Astrocyte (in vitro differentiated cells and primary cell): ENCODE data around the gene HAPLN1. TPM values are rescaled to one million over a fixed set of nuclear protein-coding genes. Genes with fewer than 3 reads are reported as not detected.

Source experiments
- DNase-seq: peaks from one replicate; pipeline ENCODE4 v3.0.0-alpha.2; 2010; ENCODE audit warnings: low read depth
- FAIRE-seq: peaks from 2 replicates; lab custom pipeline; 2011; peaks lifted over from hg19 to GRCh38; lab: Jason Lieb, UNC
- H2AFZ ChIP-seq: 2 replicates; pipeline ENCODE4 v1.6.0; 2012; ENCODE audit warnings: low read depth, low read length, inconsistent platforms
- H3K27ac ChIP-seq: 2 replicates; pipeline ENCODE4 v1.5.1; 2011; ENCODE audit warnings: low read depth, low read length, inconsistent platforms
- H3K27me3 ChIP-seq: 2 replicates; pipeline ENCODE4 v1.6.0; 2011; ENCODE audit warnings: low read length, inconsistent platforms; ENCODE audit not compliant: insufficient read depth
- H3K36me3 ChIP-seq: 2 replicates; pipeline ENCODE4 v1.5.1; 2011; ENCODE audit warnings: low read length, inconsistent platforms; ENCODE audit not compliant: insufficient read depth
- H3K4me1 ChIP-seq: 2 replicates; pipeline ENCODE4 v1.5.1; 2011; ENCODE audit warnings: low read length, inconsistent platforms; ENCODE audit not compliant: insufficient read depth
- H3K4me2 ChIP-seq: 2 replicates; pipeline ENCODE4 v1.6.0; 2012; ENCODE audit warnings: low read length, inconsistent platforms
- H3K4me3 ChIP-seq: 2 replicates; pipeline ENCODE4 v1.5.1; 2011; ENCODE audit warnings: low read depth, mild to moderate bottlenecking, low read length, inconsistent platforms; ENCODE audit not compliant: insufficient read depth
- H3K79me2 ChIP-seq: 2 replicates; pipeline ENCODE4 v1.6.0; 2012; ENCODE audit warnings: mild to moderate bottlenecking, low read length, inconsistent platforms; ENCODE audit not compliant: insufficient read depth
- H3K9ac ChIP-seq: 2 replicates; pipeline ENCODE4 v1.6.0; 2012; ENCODE audit warnings: mild to moderate bottlenecking, low read length, inconsistent platforms
- H3K9me3 ChIP-seq: 2 replicates; pipeline ENCODE4 v1.5.1; 2012; ENCODE audit warnings: low read depth, mild to moderate bottlenecking, low read length, inconsistent platforms; ENCODE audit not compliant: insufficient read depth
- H4K20me1 ChIP-seq: 2 replicates; pipeline ENCODE4 v1.6.0; 2012; ENCODE audit warnings: low read length, inconsistent platforms; ENCODE audit not compliant: insufficient read depth
- H3K27ac Mint-ChIP-seq: one replicate; pipeline ENCODE4 v1.8.0; 2021; ENCODE audit warnings: mild to moderate bottlenecking, mixed read lengths; ENCODE audit not compliant: unreplicated experiment
- H3K27me3 Mint-ChIP-seq: one replicate; pipeline ENCODE4 v1.8.0; 2021; ENCODE audit warnings: low read depth, mixed read lengths; ENCODE audit not compliant: unreplicated experiment
- H3K36me3 Mint-ChIP-seq: one replicate; pipeline ENCODE4 v1.8.0; 2021; ENCODE audit warnings: low read depth, mixed read lengths; ENCODE audit not compliant: unreplicated experiment
- H3K4me1 Mint-ChIP-seq: one replicate; pipeline ENCODE4 v1.8.0; 2021; ENCODE audit warnings: low read depth, mixed read lengths; ENCODE audit not compliant: unreplicated experiment
- H3K4me3 Mint-ChIP-seq: one replicate; pipeline ENCODE4 v1.8.0; 2021; ENCODE audit warnings: mild to moderate bottlenecking, moderate library complexity, mixed read lengths; ENCODE audit not compliant: unreplicated experiment
- H3K9me3 Mint-ChIP-seq: one replicate; pipeline ENCODE4 v1.8.0; 2021; ENCODE audit warnings: mild to moderate bottlenecking, mixed read lengths; ENCODE audit not compliant: unreplicated experiment
- CTCF ChIP-seq: IDR thresholded peaks from 2 replicates; pipeline ENCODE4 v1.5.1; 2011; ENCODE audit warnings: low read depth, mild to moderate bottlenecking, inconsistent platforms, low read length, moderate library complexity; ENCODE audit not compliant: insufficient read depth
- EZH2 ChIP-seq: IDR thresholded peaks from 2 replicates; pipeline ENCODE4 v1.6.1; 2012; ENCODE audit warnings: mild to moderate bottlenecking, low read length, inconsistent platforms; ENCODE audit not compliant: insufficient read depth
- total RNA-seq: library from RNA; stranded (reverse); gene quantifications from 2 replicates; pipeline ENCODE4 v1.2.1, GENCODE V29; 2021

HAPLN1 gene
- total RNA-seq, 1 donor from 2014 or later: 71.9 TPM

- Mint-ChIP-seq H3K27me3 (no peaks in the 10 kb centered on the region), H3K9me3 (no peaks in the 10 kb centered on the region), H3K27ac (no peak overlapping the region), H3K4me3 (no peak overlapping the region), H3K36me3 (no peaks in the 10 kb centered on the region), H3K4me1 (no peaks in the 10 kb centered on the region)
- Histone ChIP-seq H2AFZ (no peak overlapping the region), H3K27me3 (no peaks in the 10 kb centered on the region), H3K27ac (no peak overlapping the region), H4K20me1 (no peaks in the 10 kb centered on the region), H3K79me2 (no peaks in the 10 kb centered on the region), H3K4me1 (no peaks in the 10 kb centered on the region), H3K4me2 (no peak overlapping the region), H3K9me3 (no peaks in the 10 kb centered on the region), H3K36me3 (no peaks in the 10 kb centered on the region), H3K9ac (no peak overlapping the region), H3K4me3 (no peak overlapping the region)
- DNase-seq (no peak), FAIRE-seq (no peak)
- TF ChIP-seq CTCF (no peak), EZH2 (no peak)
These were observed 55.0 kb downstream of the HAPLN1 start for GRCh38 chr5:83665631-83666030.

GRCh38 chr5:83662558-83662957, 58.1 kb downstream of the HAPLN1 start:
- Histone ChIP-seq H3K4me3 (no peak overlapping the region), H2AFZ (no peak overlapping the region), H4K20me1 (no peaks in the 10 kb centered on the region), H3K4me2 (no peak overlapping the region), H3K9me3 (no peaks in the 10 kb centered on the region), H3K4me1 (no peaks in the 10 kb centered on the region), H3K9ac (no peak overlapping the region), H3K36me3 (no peaks in the 10 kb centered on the region), H3K27me3 (no peaks in the 10 kb centered on the region), H3K27ac (no peak overlapping the region), H3K79me2 (no peaks in the 10 kb centered on the region)
- H3K9me3 Mint-ChIP-seq: no peaks in the 10 kb centered on the region
- no peak overlapping the region for H3K27ac Mint-ChIP-seq
- DNase-seq: peak; percentile 1
- H3K4me3 Mint-ChIP-seq: no peak overlapping the region
- H3K4me1 Mint-ChIP-seq: no peaks in the 10 kb centered on the region
- TF ChIP-seq CTCF (no peak), EZH2 (no peak)
- FAIRE-seq: no peak
- no peaks in the 10 kb centered on the region for H3K27me3 Mint-ChIP-seq
- H3K36me3 Mint-ChIP-seq: peaks cover 2% of the 10 kb centered on the region

- Histone ChIP-seq H3K9ac (no peak overlapping the region), H4K20me1 (no peaks in the 10 kb centered on the region), H3K36me3 (no peaks in the 10 kb centered on the region), H3K27me3 (no peaks in the 10 kb centered on the region), H3K4me1 (no peaks in the 10 kb centered on the region), H3K79me2 (no peaks in the 10 kb centered on the region), H3K9me3 (no peaks in the 10 kb centered on the region), H3K4me3 (no peak overlapping the region), H3K27ac (no peak overlapping the region), H3K4me2 (no peak overlapping the region), H2AFZ (no peak overlapping the region)
- Mint-ChIP-seq H3K9me3 (no peaks in the 10 kb centered on the region), H3K27ac (no peak overlapping the region), H3K27me3 (no peaks in the 10 kb centered on the region), H3K36me3 (peaks cover 2% of the 10 kb centered on the region), H3K4me1 (peaks cover 10% of the 10 kb centered on the region), H3K4me3 (no peak overlapping the region)
- DNase-seq: no peak
- TF ChIP-seq EZH2 (no peak), CTCF (no peak)
- FAIRE-seq: no peak
These were observed 62.7 kb downstream of the HAPLN1 start for GRCh38 chr5:83657807-83658525.
